ENCODE results near the gene ACSS3. TPM values are rescaled to one million over a fixed set of nuclear protein-coding genes. Genes with fewer than 3 reads are reported as not detected.
"Not testable (repeated sequence)": the region's sequence is repeated elsewhere in the genome, so short reads cannot be mapped to it uniquely, and the experiment has no call there.

ACSS3 gene
- total RNA-seq, 1 donor from 2014 or later = 0.68 TPM

- ATAC-seq = no peak
These were observed 90.6 kb downstream of the ACSS3 start for GRCh38 chr12:81168445-81168844.

GRCh38 chr12:81170072-81170471 lies 92.2 kb downstream of the ACSS3 start:
- no peak for ATAC-seq

GRCh38 chr12:81172851-81173250 lies 95.0 kb downstream of the ACSS3 start:
- no peak for ATAC-seq

- no peak for ATAC-seq
These were observed 96.8 kb downstream of the ACSS3 start for GRCh38 chr12:81174664-81175063.

GRCh38 chr12:81176796-81177195 lies 98.9 kb downstream of the ACSS3 start:
- no peak for ATAC-seq

- no peak for ATAC-seq
These were observed 103.8 kb downstream of the ACSS3 start for GRCh38 chr12:81181691-81182090.

GRCh38 chr12:81187686-81188085 lies 109.8 kb downstream of the ACSS3 start:
- ATAC-seq = no peak

- no peak for ATAC-seq
These were observed 118.7 kb downstream of the ACSS3 start for GRCh38 chr12:81196595-81196994.

- ATAC-seq = not testable (repeated sequence)
These were observed 122.7 kb downstream of the ACSS3 start for GRCh38 chr12:81200561-81200960.

- ATAC-seq = no peak
These were observed 125.9 kb downstream of the ACSS3 start for GRCh38 chr12:81203671-81204204.

GRCh38 chr12:81205416-81205815 lies 127.5 kb downstream of the ACSS3 start:
- no peak for ATAC-seq

- no peak for ATAC-seq
These were observed 128.6 kb downstream of the ACSS3 start for GRCh38 chr12:81206429-81206828.

- no peak for ATAC-seq
These were observed 129.3 kb downstream of the ACSS3 start for GRCh38 chr12:81207173-81207572.

GRCh38 chr12:81207664-81208063 lies 129.8 kb downstream of the ACSS3 start:
- ATAC-seq = no peak

GRCh38 chr12:81208187-81208911 lies 130.5 kb downstream of the ACSS3 start:
- no peak for ATAC-seq

- ATAC-seq = no peak
These were observed 131.1 kb downstream of the ACSS3 start for GRCh38 chr12:81209012-81209411.

GRCh38 chr12:81209772-81210225 lies 131.9 kb downstream of the ACSS3 start:
- not testable (repeated sequence) for ATAC-seq

GRCh38 chr12:81211306-81211705 lies 133.4 kb downstream of the ACSS3 start:
- no peak for ATAC-seq

GRCh38 chr12:81212996-81213696 lies 135.3 kb downstream of the ACSS3 start:
- no peak for ATAC-seq

GRCh38 chr12:81216739-81217138 lies 138.9 kb downstream of the ACSS3 start:
- no peak for ATAC-seq

- no peak for ATAC-seq
These were observed 143.8 kb downstream of the ACSS3 start for GRCh38 chr12:81221681-81222080.

- no peak for ATAC-seq
These were observed 145.1 kb downstream of the ACSS3 start for GRCh38 chr12:81222846-81223592.

GRCh38 chr12:81224626-81225025 lies 146.7 kb downstream of the ACSS3 start:
- no peak for ATAC-seq

All from esophagus mucosa (tissue), 1 donor.